GM23338 (cell line): ENCODE data around the gene EPHB1. TPM values are rescaled to one million over a fixed set of nuclear protein-coding genes. Genes with fewer than 3 reads are reported as not detected.
A peak's percentile ranks its signal among the peaks of the same experiment; 100 is the strongest.

Source experiments
- ATAC-seq: fragments of 200-7000 bp; cut with Tn5 transposase; 3 replicates; pipeline ENCODE4 v1.9.1; 2020
- DNase-seq: peaks from one replicate; pipeline ENCODE4 v3.0.0-alpha.2; 2015; ENCODE audit warnings: low spot score
- H2AFZ ChIP-seq: fragments of 200-600 bp; sonication (generic); 2 replicates; pipeline ENCODE4 v1.8.0; 2016; ENCODE audit warnings: antibody characterized with exemption, mild to moderate bottlenecking, moderate library complexity
- H3F3A ChIP-seq: fragments of 200-600 bp; sonication (generic); replicated peaks from 2 replicates; pipeline ENCODE4 v1.8.0; 2017; ENCODE audit warnings: antibody characterized with exemption, mixed run types, low read depth
- H3K27ac ChIP-seq: fragments of 200-600 bp; sonication (generic); 2 replicates; pipeline ENCODE4 v1.6.1; 2016; ENCODE audit warnings: low read depth
- H3K27me3 ChIP-seq: fragments of 200-600 bp; sonication (generic); 2 replicates; pipeline ENCODE4 v1.8.0; 2016; ENCODE audit warnings: mild to moderate bottlenecking, mixed run types, moderate library complexity; ENCODE audit not compliant: insufficient read depth
- H3K36me3 ChIP-seq: fragments of 200-600 bp; sonication (generic); 2 replicates; pipeline ENCODE4 v1.8.0; 2016; ENCODE audit warnings: mild to moderate bottlenecking; ENCODE audit not compliant: insufficient read depth
- H3K4me1 ChIP-seq: fragments of 200-600 bp; sonication (generic); 2 replicates; pipeline ENCODE4 v1.8.0; 2016; ENCODE audit warnings: mild to moderate bottlenecking, moderate library complexity; ENCODE audit not compliant: insufficient read depth
- H3K4me2 ChIP-seq: fragments of 200-600 bp; sonication (generic); 2 replicates; pipeline ENCODE4 v1.7.1; 2017; ENCODE audit warnings: mixed run types
- H3K4me3 ChIP-seq: fragments of 200-600 bp; sonication (generic); 2 replicates; pipeline ENCODE4 v1.6.1; 2016; ENCODE audit warnings: mixed run types
- H3K79me2 ChIP-seq: fragments of 200-600 bp; sonication (generic); replicated peaks from 2 replicates; pipeline ENCODE4 v1.8.0; 2017; ENCODE audit warnings: mild to moderate bottlenecking; ENCODE audit not compliant: insufficient read depth
- H3K9me2 ChIP-seq: fragments of 200-600 bp; sonication (generic); 2 replicates; pipeline ENCODE4 v1.8.0; 2017; ENCODE audit not compliant: insufficient read depth
- H4K20me1 ChIP-seq: fragments of 200-600 bp; sonication (generic); replicated peaks from 2 replicates; pipeline ENCODE4 v1.8.0; 2017; ENCODE audit warnings: mild to moderate bottlenecking; ENCODE audit not compliant: insufficient read depth
- H3K27ac Mint-ChIP-seq: 2 replicates; pipeline ENCODE4 v1.8.0; 2020; ENCODE audit warnings: inconsistent platforms, mild to moderate bottlenecking, moderate library complexity, mixed read lengths
- H3K27me3 Mint-ChIP-seq: 3 replicates; pipeline ENCODE4 v1.8.0; 2022; ENCODE audit warnings: low read depth, mild to moderate bottlenecking, moderate library complexity, mixed read lengths, inconsistent platforms; ENCODE audit not compliant: insufficient read depth, poor library complexity
- H3K36me3 Mint-ChIP-seq: 3 replicates; pipeline ENCODE4 v1.8.0; 2021; ENCODE audit warnings: low read depth, mild to moderate bottlenecking, inconsistent platforms, moderate library complexity, mixed read lengths
- H3K4me1 Mint-ChIP-seq: 3 replicates; pipeline ENCODE4 v1.8.0; 2020; ENCODE audit warnings: mild to moderate bottlenecking, inconsistent platforms, mixed read lengths
- H3K4me3 Mint-ChIP-seq: 3 replicates; pipeline ENCODE4 v1.8.0; 2021; ENCODE audit warnings: moderate library complexity, mild to moderate bottlenecking, inconsistent platforms, mixed read lengths
- H3K9me3 Mint-ChIP-seq: 3 replicates; pipeline ENCODE4 v1.8.0; 2020; ENCODE audit warnings: moderate library complexity, mild to moderate bottlenecking, inconsistent platforms, mixed read lengths
- CREB1 ChIP-seq: fragments of 250-450 bp; sonication (Bioruptor Pico); IDR thresholded peaks from 2 replicates; pipeline ENCODE4 v1.5.0; 2020; ENCODE audit warnings: low read depth, mild to moderate bottlenecking, moderate library complexity
- ETS1 ChIP-seq: IDR thresholded peaks from 2 replicates; pipeline ENCODE4 v1.6.1; 2016; ENCODE audit warnings: antibody characterized with exemption
- EZH2 ChIP-seq: fragments of 200-600 bp; sonication (generic); IDR thresholded peaks from one replicate; pipeline ENCODE4 v1.8.0; 2017; ENCODE audit warnings: antibody characterized with exemption, mild to moderate bottlenecking, low read depth; ENCODE audit not compliant: unreplicated experiment
- EZH2phosphoT487 ChIP-seq: fragments of 200-600 bp; sonication (generic); IDR thresholded peaks from one replicate; pipeline ENCODE4 v1.8.1; 2018; ENCODE audit warnings: antibody characterized with exemption; ENCODE audit not compliant: unreplicated experiment
- JUNB ChIP-seq: IDR thresholded peaks from one replicate; pipeline ENCODE4 v1.6.1; 2016; ENCODE audit warnings: antibody characterized with exemption; ENCODE audit not compliant: unreplicated experiment
- NANOG ChIP-seq: IDR thresholded peaks from 2 replicates; pipeline ENCODE4 v1.6.1; 2016; ENCODE audit warnings: antibody characterized with exemption, borderline replicate concordance
- POLR2AphosphoS5 ChIP-seq: IDR thresholded peaks from 2 replicates; pipeline ENCODE4 v1.6.1; 2016; ENCODE audit warnings: antibody characterized with exemption, low read depth
- STAT1 ChIP-seq: IDR thresholded peaks from one replicate; pipeline ENCODE4 v1.6.1; 2016; ENCODE audit warnings: antibody characterized with exemption; ENCODE audit not compliant: unreplicated experiment
- ZNF114 ChIP-seq: fragments of 250-450 bp; sonication (Bioruptor Pico); IDR thresholded peaks from 2 replicates; pipeline ENCODE4 v1.5.0; 2020; ENCODE audit warnings: mild to moderate bottlenecking, moderate library complexity
- ZNF331 ChIP-seq: fragments of 250-450 bp; sonication (Bioruptor Pico); IDR thresholded peaks from 2 replicates; pipeline ENCODE4 v1.5.0; 2020; ENCODE audit warnings: low read depth, mild to moderate bottlenecking, moderate library complexity
- polyA plus RNA-seq: library from polyadenylated mRNA; unstranded; fragments of >200 nt; fragmentation: Nextera tagmentation; extraction: Ambion mirVana; gene quantifications from 2 replicates; pipeline ENCODE4 v1.2.1, GENCODE V29; 2016
- total RNA-seq: library from RNA; depleted of rRNA; stranded (reverse); fragments of >200 nt; shearing (Covaris generic); gene quantifications from 2 replicates; pipeline ENCODE4 v1.2.3, GENCODE V29; 2014
- TF ChIP-seq, protein P1 (sequence below): fragments of 250-450 bp; sonication (Bioruptor Pico); IDR thresholded peaks from 2 replicates; pipeline ENCODE4 v1.5.0; 2020; ENCODE audit warnings: mild to moderate bottlenecking, moderate library complexity
- TF ChIP-seq, protein P2 (sequence below), 2 experiments: fragments of 200-600 bp in 1 of 2; sonication (generic) in 1 of 2; conservative IDR thresholded peaks; 2 replicates each; pipeline versions ENCODE4 v1.5.1 to v1.6.1; 2016 to 2017; ENCODE audit warnings: antibody characterized with exemption in 2 of 2, low read depth in 2 of 2, mild to moderate bottlenecking in 2 of 2, moderate library complexity in 1 of 2
- TF ChIP-seq, protein P3 (sequence below): IDR thresholded peaks from one replicate; pipeline ENCODE4 v1.6.1; 2018; ENCODE audit warnings: antibody characterized with exemption; ENCODE audit not compliant: unreplicated experiment

EPHB1 gene
- total and polyA plus RNA-seq, 2 experiments from 2014 or later: 2.7 to 5.2 TPM

GRCh38 chr3:134974624-134975023, 179.6 kb downstream of the EPHB1 start:
- DNase-seq (no peak), ATAC-seq (peak; percentile 32; the same call in 2 of the 3 replicates)
- no peak overlapping the region for H3K4me3 ChIP-seq
- H3K27me3 ChIP-seq: no peaks in the 10 kb centered on the region
- H3K4me1 Mint-ChIP-seq: peaks cover 12% of the 10 kb centered on the region
- no peak overlapping the region for H3K27ac ChIP-seq
- H3K9me3 Mint-ChIP-seq: no peaks in the 10 kb centered on the region
- no peaks in the 10 kb centered on the region for H3K79me2 ChIP-seq
- peaks cover 2% of the 10 kb centered on the region; the same call in 1 of the 3 replicates for H3K36me3 Mint-ChIP-seq
- no peaks in the 10 kb centered on the region for H3F3A ChIP-seq
- H3K27ac Mint-ChIP-seq: no peak overlapping the region
- peaks cover 7% of the 10 kb centered on the region for H3K27me3 Mint-ChIP-seq
- H3K4me3 Mint-ChIP-seq: no peak overlapping the region
- no peaks in the 10 kb centered on the region for H3K36me3 ChIP-seq
- H3K4me2 ChIP-seq: no peak overlapping the region
- H4K20me1 ChIP-seq: no peaks in the 10 kb centered on the region
- TF ChIP-seq, protein P1, sequence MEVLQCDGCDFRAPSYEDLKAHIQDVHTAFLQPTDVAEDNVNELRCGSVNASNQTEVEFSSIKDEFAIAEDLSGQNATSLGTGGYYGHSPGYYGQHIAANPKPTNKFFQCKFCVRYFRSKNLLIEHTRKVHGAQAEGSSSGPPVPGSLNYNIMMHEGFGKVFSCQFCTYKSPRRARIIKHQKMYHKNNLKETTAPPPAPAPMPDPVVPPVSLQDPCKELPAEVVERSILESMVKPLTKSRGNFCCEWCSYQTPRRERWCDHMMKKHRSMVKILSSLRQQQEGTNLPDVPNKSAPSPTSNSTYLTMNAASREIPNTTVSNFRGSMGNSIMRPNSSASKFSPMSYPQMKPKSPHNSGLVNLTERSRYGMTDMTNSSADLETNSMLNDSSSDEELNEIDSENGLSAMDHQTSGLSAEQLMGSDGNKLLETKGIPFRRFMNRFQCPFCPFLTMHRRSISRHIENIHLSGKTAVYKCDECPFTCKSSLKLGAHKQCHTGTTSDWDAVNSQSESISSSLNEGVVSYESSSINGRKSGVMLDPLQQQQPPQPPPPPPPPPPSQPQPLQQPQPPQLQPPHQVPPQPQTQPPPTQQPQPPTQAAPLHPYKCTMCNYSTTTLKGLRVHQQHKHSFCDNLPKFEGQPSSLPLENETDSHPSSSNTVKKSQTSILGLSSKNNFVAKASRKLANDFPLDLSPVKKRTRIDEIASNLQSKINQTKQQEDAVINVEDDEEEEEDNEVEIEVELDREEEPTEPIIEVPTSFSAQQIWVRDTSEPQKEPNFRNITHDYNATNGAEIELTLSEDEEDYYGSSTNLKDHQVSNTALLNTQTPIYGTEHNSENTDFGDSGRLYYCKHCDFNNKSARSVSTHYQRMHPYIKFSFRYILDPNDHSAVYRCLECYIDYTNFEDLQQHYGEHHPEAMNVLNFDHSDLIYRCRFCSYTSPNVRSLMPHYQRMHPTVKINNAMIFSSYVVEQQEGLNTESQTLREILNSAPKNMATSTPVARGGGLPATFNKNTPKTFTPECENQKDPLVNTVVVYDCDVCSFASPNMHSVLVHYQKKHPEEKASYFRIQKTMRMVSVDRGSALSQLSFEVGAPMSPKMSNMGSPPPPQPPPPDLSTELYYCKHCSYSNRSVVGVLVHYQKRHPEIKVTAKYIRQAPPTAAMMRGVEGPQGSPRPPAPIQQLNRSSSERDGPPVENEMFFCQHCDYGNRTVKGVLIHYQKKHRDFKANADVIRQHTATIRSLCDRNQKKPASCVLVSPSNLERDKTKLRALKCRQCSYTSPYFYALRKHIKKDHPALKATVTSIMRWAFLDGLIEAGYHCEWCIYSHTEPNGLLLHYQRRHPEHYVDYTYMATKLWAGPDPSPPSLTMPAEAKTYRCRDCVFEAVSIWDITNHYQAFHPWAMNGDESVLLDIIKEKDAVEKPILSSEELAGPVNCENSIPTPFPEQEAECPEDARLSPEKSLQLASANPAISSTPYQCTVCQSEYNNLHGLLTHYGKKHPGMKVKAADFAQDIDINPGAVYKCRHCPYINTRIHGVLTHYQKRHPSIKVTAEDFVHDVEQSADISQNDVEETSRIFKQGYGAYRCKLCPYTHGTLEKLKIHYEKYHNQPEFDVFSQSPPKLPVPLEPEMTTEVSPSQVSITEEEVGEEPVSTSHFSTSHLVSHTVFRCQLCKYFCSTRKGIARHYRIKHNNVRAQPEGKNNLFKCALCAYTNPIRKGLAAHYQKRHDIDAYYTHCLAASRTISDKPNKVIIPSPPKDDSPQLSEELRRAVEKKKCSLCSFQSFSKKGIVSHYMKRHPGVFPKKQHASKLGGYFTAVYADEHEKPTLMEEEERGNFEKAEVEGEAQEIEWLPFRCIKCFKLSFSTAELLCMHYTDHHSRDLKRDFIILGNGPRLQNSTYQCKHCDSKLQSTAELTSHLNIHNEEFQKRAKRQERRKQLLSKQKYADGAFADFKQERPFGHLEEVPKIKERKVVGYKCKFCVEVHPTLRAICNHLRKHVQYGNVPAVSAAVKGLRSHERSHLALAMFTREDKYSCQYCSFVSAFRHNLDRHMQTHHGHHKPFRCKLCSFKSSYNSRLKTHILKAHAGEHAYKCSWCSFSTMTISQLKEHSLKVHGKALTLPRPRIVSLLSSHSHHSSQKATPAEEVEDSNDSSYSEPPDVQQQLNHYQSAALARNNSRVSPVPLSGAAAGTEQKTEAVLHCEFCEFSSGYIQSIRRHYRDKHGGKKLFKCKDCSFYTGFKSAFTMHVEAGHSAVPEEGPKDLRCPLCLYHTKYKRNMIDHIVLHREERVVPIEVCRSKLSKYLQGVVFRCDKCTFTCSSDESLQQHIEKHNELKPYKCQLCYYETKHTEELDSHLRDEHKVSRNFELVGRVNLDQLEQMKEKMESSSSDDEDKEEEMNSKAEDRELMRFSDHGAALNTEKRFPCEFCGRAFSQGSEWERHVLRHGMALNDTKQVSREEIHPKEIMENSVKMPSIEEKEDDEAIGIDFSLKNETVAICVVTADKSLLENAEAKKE (CRISPR knock-in tag): no peak
- no peak for TF ChIP-seq JUNB
- no peak for TF ChIP-seq CREB1
- TF ChIP-seq STAT1: no peak
- TF ChIP-seq NANOG: no peak
- TF ChIP-seq, protein P2, sequence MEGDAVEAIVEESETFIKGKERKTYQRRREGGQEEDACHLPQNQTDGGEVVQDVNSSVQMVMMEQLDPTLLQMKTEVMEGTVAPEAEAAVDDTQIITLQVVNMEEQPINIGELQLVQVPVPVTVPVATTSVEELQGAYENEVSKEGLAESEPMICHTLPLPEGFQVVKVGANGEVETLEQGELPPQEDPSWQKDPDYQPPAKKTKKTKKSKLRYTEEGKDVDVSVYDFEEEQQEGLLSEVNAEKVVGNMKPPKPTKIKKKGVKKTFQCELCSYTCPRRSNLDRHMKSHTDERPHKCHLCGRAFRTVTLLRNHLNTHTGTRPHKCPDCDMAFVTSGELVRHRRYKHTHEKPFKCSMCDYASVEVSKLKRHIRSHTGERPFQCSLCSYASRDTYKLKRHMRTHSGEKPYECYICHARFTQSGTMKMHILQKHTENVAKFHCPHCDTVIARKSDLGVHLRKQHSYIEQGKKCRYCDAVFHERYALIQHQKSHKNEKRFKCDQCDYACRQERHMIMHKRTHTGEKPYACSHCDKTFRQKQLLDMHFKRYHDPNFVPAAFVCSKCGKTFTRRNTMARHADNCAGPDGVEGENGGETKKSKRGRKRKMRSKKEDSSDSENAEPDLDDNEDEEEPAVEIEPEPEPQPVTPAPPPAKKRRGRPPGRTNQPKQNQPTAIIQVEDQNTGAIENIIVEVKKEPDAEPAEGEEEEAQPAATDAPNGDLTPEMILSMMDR (conservative IDR thresholded peaks at IDR 0.05; ENCODE audit: low read depth in 2 of 2): no peak
- TF ChIP-seq ZNF331: no peak
- no peak for TF ChIP-seq ZNF114 (CRISPR knock-in tag)
- TF ChIP-seq EZH2: no peak
- TF ChIP-seq POLR2AphosphoS5: no peak
- TF ChIP-seq EZH2phosphoT487: no peak
- TF ChIP-seq, protein P3, sequence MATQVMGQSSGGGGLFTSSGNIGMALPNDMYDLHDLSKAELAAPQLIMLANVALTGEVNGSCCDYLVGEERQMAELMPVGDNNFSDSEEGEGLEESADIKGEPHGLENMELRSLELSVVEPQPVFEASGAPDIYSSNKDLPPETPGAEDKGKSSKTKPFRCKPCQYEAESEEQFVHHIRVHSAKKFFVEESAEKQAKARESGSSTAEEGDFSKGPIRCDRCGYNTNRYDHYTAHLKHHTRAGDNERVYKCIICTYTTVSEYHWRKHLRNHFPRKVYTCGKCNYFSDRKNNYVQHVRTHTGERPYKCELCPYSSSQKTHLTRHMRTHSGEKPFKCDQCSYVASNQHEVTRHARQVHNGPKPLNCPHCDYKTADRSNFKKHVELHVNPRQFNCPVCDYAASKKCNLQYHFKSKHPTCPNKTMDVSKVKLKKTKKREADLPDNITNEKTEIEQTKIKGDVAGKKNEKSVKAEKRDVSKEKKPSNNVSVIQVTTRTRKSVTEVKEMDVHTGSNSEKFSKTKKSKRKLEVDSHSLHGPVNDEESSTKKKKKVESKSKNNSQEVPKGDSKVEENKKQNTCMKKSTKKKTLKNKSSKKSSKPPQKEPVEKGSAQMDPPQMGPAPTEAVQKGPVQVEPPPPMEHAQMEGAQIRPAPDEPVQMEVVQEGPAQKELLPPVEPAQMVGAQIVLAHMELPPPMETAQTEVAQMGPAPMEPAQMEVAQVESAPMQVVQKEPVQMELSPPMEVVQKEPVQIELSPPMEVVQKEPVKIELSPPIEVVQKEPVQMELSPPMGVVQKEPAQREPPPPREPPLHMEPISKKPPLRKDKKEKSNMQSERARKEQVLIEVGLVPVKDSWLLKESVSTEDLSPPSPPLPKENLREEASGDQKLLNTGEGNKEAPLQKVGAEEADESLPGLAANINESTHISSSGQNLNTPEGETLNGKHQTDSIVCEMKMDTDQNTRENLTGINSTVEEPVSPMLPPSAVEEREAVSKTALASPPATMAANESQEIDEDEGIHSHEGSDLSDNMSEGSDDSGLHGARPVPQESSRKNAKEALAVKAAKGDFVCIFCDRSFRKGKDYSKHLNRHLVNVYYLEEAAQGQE: no peak
- TF ChIP-seq ETS1: no peak
- no peaks in the 10 kb centered on the region for H3K9me2 ChIP-seq
- H3K4me1 ChIP-seq: no peaks in the 10 kb centered on the region
- H2AFZ ChIP-seq: no peak overlapping the region
